ENCODE measurements around the gene GUCY1A2.

GRCh38 chr11:106644824-106645223 is 373.5 kb downstream of the GUCY1A2 start:
- TF ChIP-seq POLR2A (IDR thresholded peaks at IDR 0.05), result no peak
- TF ChIP-seq, protein P1, sequence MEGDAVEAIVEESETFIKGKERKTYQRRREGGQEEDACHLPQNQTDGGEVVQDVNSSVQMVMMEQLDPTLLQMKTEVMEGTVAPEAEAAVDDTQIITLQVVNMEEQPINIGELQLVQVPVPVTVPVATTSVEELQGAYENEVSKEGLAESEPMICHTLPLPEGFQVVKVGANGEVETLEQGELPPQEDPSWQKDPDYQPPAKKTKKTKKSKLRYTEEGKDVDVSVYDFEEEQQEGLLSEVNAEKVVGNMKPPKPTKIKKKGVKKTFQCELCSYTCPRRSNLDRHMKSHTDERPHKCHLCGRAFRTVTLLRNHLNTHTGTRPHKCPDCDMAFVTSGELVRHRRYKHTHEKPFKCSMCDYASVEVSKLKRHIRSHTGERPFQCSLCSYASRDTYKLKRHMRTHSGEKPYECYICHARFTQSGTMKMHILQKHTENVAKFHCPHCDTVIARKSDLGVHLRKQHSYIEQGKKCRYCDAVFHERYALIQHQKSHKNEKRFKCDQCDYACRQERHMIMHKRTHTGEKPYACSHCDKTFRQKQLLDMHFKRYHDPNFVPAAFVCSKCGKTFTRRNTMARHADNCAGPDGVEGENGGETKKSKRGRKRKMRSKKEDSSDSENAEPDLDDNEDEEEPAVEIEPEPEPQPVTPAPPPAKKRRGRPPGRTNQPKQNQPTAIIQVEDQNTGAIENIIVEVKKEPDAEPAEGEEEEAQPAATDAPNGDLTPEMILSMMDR (IDR thresholded peaks at IDR 0.05), result no peak
